HG03280 (cell line): ENCODE data around the gene ASXL2.
A peak's percentile ranks its signal among the peaks of the same experiment; 100 is the strongest.
"Not testable (repeated sequence)": the region's sequence is repeated elsewhere in the genome, so short reads cannot be mapped to it uniquely, and the experiment has no call there.

Source experiments
- ATAC-seq: cut with Tn5 transposase; IDR thresholded peaks from one replicate; pipeline ENCODE4 v1.9.1; 2021; ENCODE audit warnings: mild to moderate bottlenecking, moderate library complexity; ENCODE audit not compliant: unreplicated experiment

Gene ASXL2

GRCh38 chr2:25838152-25838756 lies 40.0 kb downstream of the ASXL2 start:
- ATAC-seq, result no peak

- no peak for ATAC-seq
Measured at GRCh38 chr2:25835906-25836305, 42.4 kb downstream of the ASXL2 start.

- no peak for ATAC-seq
Measured at GRCh38 chr2:25833566-25833965, 44.7 kb downstream of the ASXL2 start.

GRCh38 chr2:25832897-25833296 lies 45.4 kb downstream of the ASXL2 start:
- no peak for ATAC-seq

- no peak for ATAC-seq
Measured at GRCh38 chr2:25831746-25832449, 46.4 kb downstream of the ASXL2 start.

GRCh38 chr2:25829828-25830227 lies 48.5 kb downstream of the ASXL2 start:
- ATAC-seq, result no peak

GRCh38 chr2:25829377-25829704 lies 48.9 kb downstream of the ASXL2 start:
- ATAC-seq, result no peak

- ATAC-seq, result not testable (repeated sequence)
Measured at GRCh38 chr2:25828532-25829376, 49.5 kb downstream of the ASXL2 start.

GRCh38 chr2:25825238-25825637 lies 53.0 kb downstream of the ASXL2 start:
- ATAC-seq, result no peak

- ATAC-seq, result no peak
Measured at GRCh38 chr2:25824718-25825117, 53.6 kb downstream of the ASXL2 start.

- ATAC-seq, result no peak
Measured at GRCh38 chr2:25824216-25824615, 54.1 kb downstream of the ASXL2 start.

- ATAC-seq, result no peak
Measured at GRCh38 chr2:25822190-25823117, 55.8 kb downstream of the ASXL2 start.

GRCh38 chr2:25821225-25822056 lies 56.8 kb downstream of the ASXL2 start:
- ATAC-seq, result no peak

- ATAC-seq, result no peak
Measured at GRCh38 chr2:25819597-25820039, 58.7 kb downstream of the ASXL2 start.

GRCh38 chr2:25817630-25818029 lies 60.7 kb downstream of the ASXL2 start:
- peak; percentile 61 for ATAC-seq

GRCh38 chr2:25817006-25817405 lies 61.3 kb downstream of the ASXL2 start:
- ATAC-seq, result no peak

GRCh38 chr2:25816249-25816648 lies 62.0 kb downstream of the ASXL2 start:
- no peak for ATAC-seq

GRCh38 chr2:25814681-25815080 lies 63.6 kb downstream of the ASXL2 start:
- ATAC-seq, result no peak

- no peak for ATAC-seq
Measured at GRCh38 chr2:25810428-25810827, 67.9 kb downstream of the ASXL2 start.

- ATAC-seq, result no peak
Measured at GRCh38 chr2:25809646-25810045, 68.6 kb downstream of the ASXL2 start.
